ENCODE data around the gene CLK4.

The CLK4 gene

GRCh38 chr5:178630951-178631350, 4.1 kb upstream of the CLK4 start:
- Histone ChIP-seq H3K4me1 (ENCODE audit: insufficient read depth, low read length) (no peaks in the 10 kb centered on the region), H3K9ac (ENCODE audit: low read depth, low read length) (no peak overlapping the region)

GRCh38 chr5:178630475-178630930, 3.7 kb upstream of the CLK4 start:
- Histone ChIP-seq H3K4me1 (ENCODE audit: insufficient read depth, low read length) (no peaks in the 10 kb centered on the region; the same call in 1 of the 2 replicates), H3K9me3 (ENCODE audit: insufficient read depth, low read depth, low read length) (no peaks in the 10 kb centered on the region), H3K36me3 (ENCODE audit: insufficient read depth, low read depth, low read length) (no peaks in the 10 kb centered on the region), H3K9ac (ENCODE audit: low read depth, low read length) (no peak overlapping the region), H3K27me3 (ENCODE audit: insufficient read depth, low read length) (peaks cover 22% of the 10 kb centered on the region; the same call in 1 of the 2 replicates), H3K27ac (ENCODE audit: low read length) (no peak overlapping the region), H3K4me3 (ENCODE audit: low read length) (no peak overlapping the region)

More at GRCh38 chr5:178630951-178631350, 4.1 kb upstream of the CLK4 start:
- Histone ChIP-seq H3K27me3 (ENCODE audit: insufficient read depth, low read length) (peaks cover 22% of the 10 kb centered on the region; the same call in 1 of the 2 replicates), H3K9me3 (ENCODE audit: insufficient read depth, low read depth, low read length) (no peaks in the 10 kb centered on the region), H3K36me3 (ENCODE audit: insufficient read depth, low read depth, low read length) (no peaks in the 10 kb centered on the region), H3K4me3 (ENCODE audit: low read length) (no peak overlapping the region), H3K27ac (ENCODE audit: low read length) (no peak overlapping the region)

- peaks cover 15% of the 10 kb centered on the region; the same call in 1 of the 2 replicates for H3K4me1 ChIP-seq (ENCODE audit: insufficient read depth, low read length)
- H3K27me3 ChIP-seq (ENCODE audit: insufficient read depth, low read length) = peaks cover 22% of the 10 kb centered on the region; the same call in 1 of the 2 replicates
- H3K9ac ChIP-seq (ENCODE audit: low read depth, low read length) = no peak overlapping the region
- H3K9me3 ChIP-seq (ENCODE audit: insufficient read depth, low read depth, low read length) = no peaks in the 10 kb centered on the region
- H3K4me3 ChIP-seq (ENCODE audit: low read length) = peak overlapping the region; percentile 61; the same call in 1 of the 2 replicates
- peaks cover 10% of the 10 kb centered on the region; the same call in 1 of the 2 replicates for H3K36me3 ChIP-seq (ENCODE audit: insufficient read depth, low read depth, low read length)
- no peak overlapping the region for H3K27ac ChIP-seq (ENCODE audit: low read length)
Observed at GRCh38 chr5:178627259-178627598, 379 bp upstream of the CLK4 start.

- H3K4me1 ChIP-seq (ENCODE audit: insufficient read depth, low read length) = peaks cover 15% of the 10 kb centered on the region; the same call in 1 of the 2 replicates
- no peaks in the 10 kb centered on the region for H3K9me3 ChIP-seq (ENCODE audit: insufficient read depth, low read depth, low read length)
- peak overlapping the region; percentile 94 for H3K9ac ChIP-seq (ENCODE audit: low read depth, low read length)
- peak overlapping the region; percentile 85 for H3K27ac ChIP-seq (ENCODE audit: low read length)
- H3K36me3 ChIP-seq (ENCODE audit: insufficient read depth, low read depth, low read length) = peaks cover 23% of the 10 kb centered on the region
- H3K4me3 ChIP-seq (ENCODE audit: low read length) = peak overlapping the region; percentile 98
- H3K27me3 ChIP-seq (ENCODE audit: insufficient read depth, low read length) = peaks cover 20% of the 10 kb centered on the region; the same call in 1 of the 2 replicates
Observed at GRCh38 chr5:178625679-178626483, 969 bp downstream of the CLK4 start.

- Histone ChIP-seq H3K9ac (ENCODE audit: low read depth, low read length) (peak overlapping the region; percentile 94; the same call in 1 of the 2 replicates), H3K27me3 (ENCODE audit: insufficient read depth, low read length) (peaks cover 15% of the 10 kb centered on the region; the same call in 1 of the 2 replicates), H3K4me1 (ENCODE audit: insufficient read depth, low read length) (peaks cover 20% of the 10 kb centered on the region), H3K9me3 (ENCODE audit: insufficient read depth, low read depth, low read length) (no peaks in the 10 kb centered on the region), H3K4me3 (ENCODE audit: low read length) (peak overlapping the region; percentile 98), H3K36me3 (ENCODE audit: insufficient read depth, low read depth, low read length) (peaks cover 33% of the 10 kb centered on the region), H3K27ac (ENCODE audit: low read length) (no peak overlapping the region)
Observed at GRCh38 chr5:178624631-178625546, 2.0 kb downstream of the CLK4 start.

- H3K4me3 ChIP-seq (ENCODE audit: low read length) = no peak overlapping the region
- H3K27ac ChIP-seq (ENCODE audit: low read length) = no peak overlapping the region
- H3K27me3 ChIP-seq (ENCODE audit: insufficient read depth, low read length) = peaks cover 4% of the 10 kb centered on the region; the same call in 1 of the 2 replicates
- H3K9ac ChIP-seq (ENCODE audit: low read depth, low read length) = no peak overlapping the region
- H3K9me3 ChIP-seq (ENCODE audit: insufficient read depth, low read depth, low read length) = no peaks in the 10 kb centered on the region
- peaks cover 32% of the 10 kb centered on the region for H3K4me1 ChIP-seq (ENCODE audit: insufficient read depth, low read length)
- peaks cover 48% of the 10 kb centered on the region for H3K36me3 ChIP-seq (ENCODE audit: insufficient read depth, low read depth, low read length)
Observed at GRCh38 chr5:178622679-178623247, 4.1 kb downstream of the CLK4 start.

GRCh38 chr5:178619390-178619789, 7.5 kb downstream of the CLK4 start:
- peak overlapping the region; percentile 0; the same call in 1 of the 2 replicates for H3K4me3 ChIP-seq (ENCODE audit: low read length)

GRCh38 chr5:178612299-178612698, 14.6 kb downstream of the CLK4 start:
- Histone ChIP-seq H3K9ac (ENCODE audit: low read depth, low read length) (no peak overlapping the region), H3K27ac (ENCODE audit: low read length) (no peak overlapping the region), H3K9me3 (ENCODE audit: insufficient read depth, low read depth, low read length) (no peaks in the 10 kb centered on the region), H3K4me3 (ENCODE audit: low read length) (no peak overlapping the region), H3K27me3 (ENCODE audit: insufficient read depth, low read length) (no peaks in the 10 kb centered on the region), H3K4me1 (ENCODE audit: insufficient read depth, low read length) (no peaks in the 10 kb centered on the region), H3K36me3 (ENCODE audit: insufficient read depth, low read depth, low read length) (peaks cover 87% of the 10 kb centered on the region)

More at GRCh38 chr5:178619390-178619789, 7.5 kb downstream of the CLK4 start:
- Histone ChIP-seq H3K27me3 (ENCODE audit: insufficient read depth, low read length) (no peaks in the 10 kb centered on the region), H3K9me3 (ENCODE audit: insufficient read depth, low read depth, low read length) (no peaks in the 10 kb centered on the region), H3K36me3 (ENCODE audit: insufficient read depth, low read depth, low read length) (peaks cover 82% of the 10 kb centered on the region), H3K9ac (ENCODE audit: low read depth, low read length) (no peak overlapping the region), H3K27ac (ENCODE audit: low read length) (no peak overlapping the region), H3K4me1 (ENCODE audit: insufficient read depth, low read length) (peaks cover 23% of the 10 kb centered on the region)

- no peaks in the 10 kb centered on the region for H3K27me3 ChIP-seq (ENCODE audit: insufficient read depth, low read length)
- no peaks in the 10 kb centered on the region for H3K4me1 ChIP-seq (ENCODE audit: insufficient read depth, low read length)
- H3K9me3 ChIP-seq (ENCODE audit: insufficient read depth, low read depth, low read length) = peaks cover 15% of the 10 kb centered on the region
- no peak overlapping the region for H3K27ac ChIP-seq (ENCODE audit: low read length)
- peaks cover 87% of the 10 kb centered on the region for H3K36me3 ChIP-seq (ENCODE audit: insufficient read depth, low read depth, low read length)
- H3K4me3 ChIP-seq (ENCODE audit: low read length) = no peak overlapping the region
- H3K9ac ChIP-seq (ENCODE audit: low read depth, low read length) = no peak overlapping the region
Observed at GRCh38 chr5:178606269-178606668, 20.6 kb downstream of the CLK4 start.

GRCh38 chr5:178605788-178606187, 21.1 kb downstream of the CLK4 start:
- H3K36me3 ChIP-seq (ENCODE audit: insufficient read depth, low read depth, low read length) = peaks cover 82% of the 10 kb centered on the region
- no peaks in the 10 kb centered on the region for H3K27me3 ChIP-seq (ENCODE audit: insufficient read depth, low read length)
- peaks cover 15% of the 10 kb centered on the region for H3K9me3 ChIP-seq (ENCODE audit: insufficient read depth, low read depth, low read length)
- no peak overlapping the region for H3K4me3 ChIP-seq (ENCODE audit: low read length)
- no peaks in the 10 kb centered on the region for H3K4me1 ChIP-seq (ENCODE audit: insufficient read depth, low read length)
- H3K9ac ChIP-seq (ENCODE audit: low read depth, low read length) = no peak overlapping the region
- no peak overlapping the region for H3K27ac ChIP-seq (ENCODE audit: low read length)

- Histone ChIP-seq H3K27ac (ENCODE audit: low read length) (no peak overlapping the region), H3K4me3 (ENCODE audit: low read length) (no peak overlapping the region), H3K4me1 (ENCODE audit: insufficient read depth, low read length) (no peaks in the 10 kb centered on the region), H3K9me3 (ENCODE audit: insufficient read depth, low read depth, low read length) (peaks cover 15% of the 10 kb centered on the region), H3K9ac (ENCODE audit: low read depth, low read length) (no peak overlapping the region), H3K36me3 (ENCODE audit: insufficient read depth, low read depth, low read length) (peaks cover 63% of the 10 kb centered on the region), H3K27me3 (ENCODE audit: insufficient read depth, low read length) (no peaks in the 10 kb centered on the region)
Observed at GRCh38 chr5:178602752-178603151, 24.1 kb downstream of the CLK4 start.
